HepG2 (cell line): ENCODE data around the gene ANKZF1. TPM values are rescaled to one million over a fixed set of nuclear protein-coding genes. Genes with fewer than 3 reads are reported as not detected.

ENCODE experiments used
- ATAC-seq: fragments of 200-7000 bp; cut with Tn5 transposase; 3 replicates; pipeline ENCODE4 v1.9.1; 2020; ENCODE audit warnings: mild to moderate bottlenecking, moderate library complexity
- BruUV-seq: library from RNA; stranded (reverse); fragments of 400-500 nt; replicated peaks from 2 replicates; lab custom pipeline; 2021; lab: Mats Ljungman, UMichigan
- CTCF ChIA-PET: fragments of 300-600 bp; formaldehyde crosslinking; extraction: SDS; loops from one replicate; lab custom pipeline; 2021; ENCODE audit warnings: low total read pairs, inconsistent platforms, low intra/inter-chr PET ratio; lab: Yijun Ruan, JAX
- POLR2A ChIA-PET: fragments of 350-600 bp; sonication (Branson Sonifier 250); formaldehyde crosslinking; loops from one replicate; lab custom pipeline; 2020; ENCODE audit warnings: antibody characterized with exemption, inconsistent platforms; lab: Yijun Ruan, JAX
- DNase-seq: peaks from one replicate; pipeline ENCODE4 v3.0.0-alpha.2; 2015; ENCODE audit warnings: low spot score
- FAIRE-seq: peaks from 3 replicates; lab custom pipeline; 2011; peaks lifted over from hg19 to GRCh38; lab: Jason Lieb, UNC
- H2AFZ ChIP-seq: one replicate; pipeline ENCODE4 v1.6.1; 2011; ENCODE audit warnings: low read length, inconsistent platforms
- H3K27ac ChIP-seq: fragments of 300-600 bp; 3 replicates; pipeline ENCODE4 v1.8.0; 2011; ENCODE audit warnings: mixed run types, mild to moderate bottlenecking, mixed read lengths, low read length, inconsistent platforms; ENCODE audit not compliant: insufficient read depth; ENCODE audit errors: extremely low read length
- H3K27me3 ChIP-seq, 2 experiments: fragments of 200-600 bp in 1 of 2; 2 replicates in 1 of 2; 3 replicates in 1 of 2; pipeline versions ENCODE4 v1.6.0 to v1.8.0; 2011; ENCODE audit warnings: low read length in 2 of 2, mild to moderate bottlenecking in 2 of 2, moderate library complexity in 2 of 2, inconsistent platforms in 1 of 2; ENCODE audit not compliant: insufficient read depth in 2 of 2, control insufficient read depth in 1 of 2
- H3K36me3 ChIP-seq, 2 experiments: fragments of 200-600 bp in 1 of 2; replicated peaks in 1 of 2; 2 replicates in 1 of 2; 3 replicates in 1 of 2; pipeline versions ENCODE4 v1.5.1 to v1.8.0; 2011; ENCODE audit warnings: low read length in 2 of 2, inconsistent platforms in 1 of 2; ENCODE audit not compliant: insufficient read depth in 2 of 2, control insufficient read depth in 1 of 2
- H3K4me1 ChIP-seq: 2 replicates; pipeline ENCODE4 v1.5.1; 2012; ENCODE audit warnings: low read length, inconsistent platforms; ENCODE audit not compliant: insufficient read depth
- H3K4me2 ChIP-seq: 2 replicates; pipeline ENCODE4 v1.6.0; 2011; ENCODE audit warnings: low read depth, low read length, inconsistent platforms
- H3K4me3 ChIP-seq, 3 experiments: fragments of 200-600 bp in 1 of 3; sonication (generic), shearing (Covaris generic) in 1 of 3; replicated peaks in 1 of 3; 2 replicates each; pipeline ENCODE4 v1.5.1; 2011 to 2016; ENCODE audit warnings: low read length in 3 of 3, inconsistent platforms in 2 of 3, low read depth in 2 of 3, mild to moderate bottlenecking in 2 of 3, control low read depth in 1 of 3, mixed read lengths in 1 of 3; ENCODE audit not compliant: insufficient read depth in 1 of 3
- H3K79me2 ChIP-seq: one replicate; pipeline ENCODE4 v1.6.1; 2011; ENCODE audit warnings: low read length, inconsistent platforms; ENCODE audit not compliant: insufficient read depth
- H3K9ac ChIP-seq: 2 replicates; pipeline ENCODE4 v1.6.0; 2011; ENCODE audit warnings: mild to moderate bottlenecking, low read depth, low read length, inconsistent platforms; ENCODE audit not compliant: insufficient read depth
- H3K9me3 ChIP-seq: 2 replicates; pipeline ENCODE4 v1.5.1; 2012; ENCODE audit warnings: mild to moderate bottlenecking, low read length
- H4K20me1 ChIP-seq: 2 replicates; pipeline ENCODE4 v1.6.0; 2011; ENCODE audit warnings: inconsistent platforms, mild to moderate bottlenecking, low read length, moderate library complexity; ENCODE audit not compliant: insufficient read depth
- ARNTL ChIP-seq: sonication (generic); formaldehyde crosslinking; IDR thresholded peaks from 2 replicates; pipeline ENCODE4 v1.4.0; 2020; ENCODE audit warnings: mild to moderate bottlenecking, missing genetic modification reagents
- LCORL ChIP-seq, 2 experiments: fragments of 450-650 bp in 1 of 2; sonication (generic) in 1 of 2; formaldehyde crosslinking in 1 of 2; IDR thresholded peaks; 2 replicates each; pipeline versions ENCODE4 v1.5.0 to v1.6.1; 2017 to 2020; ENCODE audit warnings: antibody characterized with exemption in 1 of 2, missing genetic modification reagents in 1 of 2
- MED1 ChIP-seq: sonication (generic); formaldehyde crosslinking; IDR thresholded peaks from 2 replicates; pipeline ENCODE4 v1.4.0; 2020; ENCODE audit warnings: missing genetic modification reagents
- NFE2L2 ChIP-seq: fragments of 150-350 bp; IDR thresholded peaks from 2 replicates; pipeline ENCODE4 v1.6.1; 2014; ENCODE audit warnings: low read length
- PAWR ChIP-seq: sonication (generic); formaldehyde crosslinking; IDR thresholded peaks from 2 replicates; pipeline ENCODE4 v1.4.0; 2020; ENCODE audit warnings: missing genetic modification reagents, mild to moderate bottlenecking, borderline replicate concordance
- PAX8 ChIP-seq: sonication (generic); formaldehyde crosslinking; IDR thresholded peaks from 2 replicates; pipeline ENCODE4 v1.8.0; 2022; ENCODE audit warnings: mild to moderate bottlenecking, missing genetic modification reagents, borderline replicate concordance
- ZEB1 ChIP-seq: IDR thresholded peaks from 2 replicates; pipeline ENCODE4 v1.6.1; 2012; ENCODE audit warnings: mild to moderate bottlenecking, low read depth, inconsistent platforms; ENCODE audit not compliant: insufficient replicate concordance
- ZNF331 ChIP-seq: sonication (generic); formaldehyde crosslinking; IDR thresholded peaks from 2 replicates; pipeline ENCODE4 v1.4.0; 2020; ENCODE audit warnings: missing genetic modification reagents
- ZNF382 ChIP-seq: sonication (generic); formaldehyde crosslinking; IDR thresholded peaks from 2 replicates; pipeline ENCODE4 v1.5.0; 2020; ENCODE audit warnings: missing genetic modification reagents, mild to moderate bottlenecking, borderline replicate concordance
- ZNF383 ChIP-seq: sonication (generic); formaldehyde crosslinking; IDR thresholded peaks from 2 replicates; pipeline ENCODE4 v1.4.0; 2020; ENCODE audit warnings: missing genetic modification reagents, mild to moderate bottlenecking, borderline replicate concordance
- ZNF430 ChIP-seq: sonication (generic); formaldehyde crosslinking; IDR thresholded peaks from 2 replicates; pipeline ENCODE4 v1.9.0; 2021; ENCODE audit warnings: mild to moderate bottlenecking, missing genetic modification reagents
- ZNF616 ChIP-seq: sonication (generic); formaldehyde crosslinking; IDR thresholded peaks from 2 replicates; pipeline ENCODE4 v1.5.0; 2020; ENCODE audit warnings: low read depth, mild to moderate bottlenecking, missing genetic modification reagents
- ZSCAN31 ChIP-seq: sonication (generic); formaldehyde crosslinking; IDR thresholded peaks from 2 replicates; pipeline ENCODE4 v1.5.0; 2020; ENCODE audit warnings: low read depth, mild to moderate bottlenecking, missing genetic modification reagents
- WGBS: methylation state at CpG from one replicate; pipeline ENCODE4 v1.1.6; 2017; ENCODE audit warnings: low lambda C conversion rate; 5-methylcytosine and 5-hydroxymethylcytosine counted together
- in situ Hi-C: cut with HindIII; loops from 2 replicates; pipeline ENCODE4 v1.10.0; 2017; ENCODE audit warnings: low pct_unique_long_range_greater_than_20kb; ENCODE audit not compliant: extremely low pct_ligation_motif_present
- intact Hi-C: fragments of 100-400 bp; cut with micrococcal nuclease; formaldehyde crosslinking; loops from one replicate; pipeline ENCODE4 v1.10.0; 2022; ENCODE audit not compliant: unreplicated experiment
- polyA plus RNA-seq, 8 experiments: library from polyadenylated mRNA; depleted of rRNA in 3 of 8; stranded (reverse) in 7 of 8; unstranded in 1 of 8; fragments of >200 nt; fragmentation: Illumina TruSeq in 4 of 8; extraction: Trizol in 4 of 8; gene quantifications; 2 replicates each; pipeline versions ENCODE4 v1.2.1 to v1.2.3, GENCODE V29; 2011 to 2016; ENCODE audit warnings: low read depth in 4 of 8, missing spikeins in 1 of 8, mixed read lengths in 1 of 8; ENCODE audit not compliant: insufficient read depth in 1 of 8
- total RNA-seq, 5 experiments: library from RNA; depleted of rRNA; stranded (reverse); fragments of >200 nt; fragmentation: Illumina TruSeq; extraction: Trizol; gene quantifications; 2 replicates each; pipeline ENCODE4 v1.2.3, GENCODE V29; 2016; ENCODE audit warnings: low read depth in 1 of 5
- TF ChIP-seq, protein P1 (sequence below): sonication (generic); formaldehyde crosslinking; IDR thresholded peaks from 2 replicates; pipeline ENCODE4 v1.4.0; 2020; ENCODE audit warnings: missing genetic modification reagents
- TF ChIP-seq, protein P2 (sequence below): sonication (generic); formaldehyde crosslinking; IDR thresholded peaks from 2 replicates; pipeline ENCODE4 v1.8.0; 2022; ENCODE audit warnings: mild to moderate bottlenecking, missing genetic modification reagents; ENCODE audit not compliant: insufficient replicate concordance
- TF ChIP-seq, protein P3 (sequence below): sonication (generic); formaldehyde crosslinking; IDR thresholded peaks from 2 replicates; pipeline ENCODE4 v1.5.1; 2020; ENCODE audit warnings: mild to moderate bottlenecking, missing genetic modification reagents, borderline replicate concordance

Gene ANKZF1
- total and polyA plus RNA-seq, 2 of the 13 experiments (the other 11 are each of a cell fraction or from before 2014, with no cell fraction given), result 25.3 to 128 TPM

DNA sequence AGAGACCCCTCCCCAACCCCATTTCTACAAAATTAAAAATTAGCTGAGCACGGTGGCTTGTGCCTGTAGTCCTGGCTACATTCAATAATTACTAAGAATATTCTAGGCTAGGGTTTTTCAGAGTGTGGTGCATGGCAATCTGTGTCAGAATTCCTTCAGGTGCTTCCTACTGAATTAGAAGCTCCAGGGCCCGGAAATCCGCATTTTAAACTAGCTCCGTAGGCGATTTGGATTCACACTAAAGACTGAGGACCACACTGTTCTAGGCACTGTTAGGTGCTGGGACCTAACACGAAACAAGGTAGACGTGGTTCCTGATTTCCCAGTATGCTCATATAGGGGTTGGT lies 23.7 kb upstream of the ANKZF1 start:
- intact Hi-C loops (loop anchor here (1.0 kb wide), 2 partner anchors 14 to 23 kb away; partner anchors contain the start of genes ANKZF1 and ATG9A), in situ Hi-C loops (loop anchor here (5.0 kb wide), 1 partner anchor 34 kb away; the partner anchor contains the start of gene SLC23A3)
- CTCF ChIA-PET, result interaction anchor here (0.9 kb wide), 1 partner anchor 89 kb away, joined by 3 read pairs; no protein-coding TSS in a partner anchor
- Histone ChIP-seq H3K4me2 (peak overlapping the region; percentile 100), H3K27ac (peak overlapping the region; percentile 95), H4K20me1 (no peaks in the 10 kb centered on the region), H3K79me2 (peaks cover 6% of the 10 kb centered on the region), H3K4me1 (peaks cover 54% of the 10 kb centered on the region), H2AFZ (no peak overlapping the region), H3K4me3 (peak overlapping the region; percentile 65 to 86 (median 74)), H3K27me3 (no peaks in the 10 kb centered on the region; a peak in 1 of 5 replicates), H3K9me3 (no peaks in the 10 kb centered on the region), H3K36me3 (peaks cover 7 to 19% of the 10 kb centered on the region in 2 experiments), H3K9ac (peak overlapping the region; percentile 86)
- FAIRE-seq (no peak), ATAC-seq (no peak), DNase-seq (no peak)
- POLR2A ChIA-PET, result interaction anchor here (1.0 to 5.6 kb wide), 18 partner anchors 10 to 450 kb away, joined by 3 to 227 read pairs (median 12); partner anchors contain the start of genes ABCB6, ANKZF1, ATG9A and CNPPD1
- 8% methylated on average over 7 of the region's 7 CpGs for WGBS
- BruUV-seq, result TSS peak; percentile 50
- TF ChIP-seq ZNF430, result 0 out of 2 replicates have a peak, but pooled peaks have one; percentile 49
- no peak for TF ChIP-seq ZNF616
- TF ChIP-seq MED1 (CRISPR knock-in tag), result no peak
- no peak for TF ChIP-seq LCORL (IDR thresholded peaks at IDR 0.05)
- peak; percentile 16; the same call in 1 of the 2 replicates for TF ChIP-seq LCORL (CRISPR knock-in tag; IDR thresholded peaks at IDR 0.05)
- 0 out of 2 replicates have a peak, but pooled peaks have one; percentile 65 for TF ChIP-seq PAWR
- peak; percentile 37 for TF ChIP-seq ZEB1
- TF ChIP-seq ARNTL (CRISPR knock-in tag), result peak; percentile 39; the same call in 1 of the 2 replicates
- TF ChIP-seq, protein P1, sequence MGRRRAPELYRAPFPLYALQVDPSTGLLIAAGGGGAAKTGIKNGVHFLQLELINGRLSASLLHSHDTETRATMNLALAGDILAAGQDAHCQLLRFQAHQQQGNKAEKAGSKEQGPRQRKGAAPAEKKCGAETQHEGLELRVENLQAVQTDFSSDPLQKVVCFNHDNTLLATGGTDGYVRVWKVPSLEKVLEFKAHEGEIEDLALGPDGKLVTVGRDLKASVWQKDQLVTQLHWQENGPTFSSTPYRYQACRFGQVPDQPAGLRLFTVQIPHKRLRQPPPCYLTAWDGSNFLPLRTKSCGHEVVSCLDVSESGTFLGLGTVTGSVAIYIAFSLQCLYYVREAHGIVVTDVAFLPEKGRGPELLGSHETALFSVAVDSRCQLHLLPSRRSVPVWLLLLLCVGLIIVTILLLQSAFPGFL, result no peak
- no peak for TF ChIP-seq ZSCAN31 (CRISPR knock-in tag)
- TF ChIP-seq PAX8, result 0 out of 2 replicates have a peak, but pooled peaks have one; percentile 17
- 0 out of 2 replicates have a peak, but pooled peaks have one; percentile 83 for TF ChIP-seq ZNF383 (CRISPR knock-in tag)
- no peak for TF ChIP-seq ZNF331
- TF ChIP-seq, protein P2, sequence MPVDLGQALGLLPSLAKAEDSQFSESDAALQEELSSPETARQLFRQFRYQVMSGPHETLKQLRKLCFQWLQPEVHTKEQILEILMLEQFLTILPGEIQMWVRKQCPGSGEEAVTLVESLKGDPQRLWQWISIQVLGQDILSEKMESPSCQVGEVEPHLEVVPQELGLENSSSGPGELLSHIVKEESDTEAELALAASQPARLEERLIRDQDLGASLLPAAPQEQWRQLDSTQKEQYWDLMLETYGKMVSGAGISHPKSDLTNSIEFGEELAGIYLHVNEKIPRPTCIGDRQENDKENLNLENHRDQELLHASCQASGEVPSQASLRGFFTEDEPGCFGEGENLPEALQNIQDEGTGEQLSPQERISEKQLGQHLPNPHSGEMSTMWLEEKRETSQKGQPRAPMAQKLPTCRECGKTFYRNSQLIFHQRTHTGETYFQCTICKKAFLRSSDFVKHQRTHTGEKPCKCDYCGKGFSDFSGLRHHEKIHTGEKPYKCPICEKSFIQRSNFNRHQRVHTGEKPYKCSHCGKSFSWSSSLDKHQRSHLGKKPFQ (CRISPR knock-in tag), result peak; percentile 16
- TF ChIP-seq NFE2L2, result no peak
- TF ChIP-seq ZNF382 (CRISPR knock-in tag), result no peak
- TF ChIP-seq, protein P3, sequence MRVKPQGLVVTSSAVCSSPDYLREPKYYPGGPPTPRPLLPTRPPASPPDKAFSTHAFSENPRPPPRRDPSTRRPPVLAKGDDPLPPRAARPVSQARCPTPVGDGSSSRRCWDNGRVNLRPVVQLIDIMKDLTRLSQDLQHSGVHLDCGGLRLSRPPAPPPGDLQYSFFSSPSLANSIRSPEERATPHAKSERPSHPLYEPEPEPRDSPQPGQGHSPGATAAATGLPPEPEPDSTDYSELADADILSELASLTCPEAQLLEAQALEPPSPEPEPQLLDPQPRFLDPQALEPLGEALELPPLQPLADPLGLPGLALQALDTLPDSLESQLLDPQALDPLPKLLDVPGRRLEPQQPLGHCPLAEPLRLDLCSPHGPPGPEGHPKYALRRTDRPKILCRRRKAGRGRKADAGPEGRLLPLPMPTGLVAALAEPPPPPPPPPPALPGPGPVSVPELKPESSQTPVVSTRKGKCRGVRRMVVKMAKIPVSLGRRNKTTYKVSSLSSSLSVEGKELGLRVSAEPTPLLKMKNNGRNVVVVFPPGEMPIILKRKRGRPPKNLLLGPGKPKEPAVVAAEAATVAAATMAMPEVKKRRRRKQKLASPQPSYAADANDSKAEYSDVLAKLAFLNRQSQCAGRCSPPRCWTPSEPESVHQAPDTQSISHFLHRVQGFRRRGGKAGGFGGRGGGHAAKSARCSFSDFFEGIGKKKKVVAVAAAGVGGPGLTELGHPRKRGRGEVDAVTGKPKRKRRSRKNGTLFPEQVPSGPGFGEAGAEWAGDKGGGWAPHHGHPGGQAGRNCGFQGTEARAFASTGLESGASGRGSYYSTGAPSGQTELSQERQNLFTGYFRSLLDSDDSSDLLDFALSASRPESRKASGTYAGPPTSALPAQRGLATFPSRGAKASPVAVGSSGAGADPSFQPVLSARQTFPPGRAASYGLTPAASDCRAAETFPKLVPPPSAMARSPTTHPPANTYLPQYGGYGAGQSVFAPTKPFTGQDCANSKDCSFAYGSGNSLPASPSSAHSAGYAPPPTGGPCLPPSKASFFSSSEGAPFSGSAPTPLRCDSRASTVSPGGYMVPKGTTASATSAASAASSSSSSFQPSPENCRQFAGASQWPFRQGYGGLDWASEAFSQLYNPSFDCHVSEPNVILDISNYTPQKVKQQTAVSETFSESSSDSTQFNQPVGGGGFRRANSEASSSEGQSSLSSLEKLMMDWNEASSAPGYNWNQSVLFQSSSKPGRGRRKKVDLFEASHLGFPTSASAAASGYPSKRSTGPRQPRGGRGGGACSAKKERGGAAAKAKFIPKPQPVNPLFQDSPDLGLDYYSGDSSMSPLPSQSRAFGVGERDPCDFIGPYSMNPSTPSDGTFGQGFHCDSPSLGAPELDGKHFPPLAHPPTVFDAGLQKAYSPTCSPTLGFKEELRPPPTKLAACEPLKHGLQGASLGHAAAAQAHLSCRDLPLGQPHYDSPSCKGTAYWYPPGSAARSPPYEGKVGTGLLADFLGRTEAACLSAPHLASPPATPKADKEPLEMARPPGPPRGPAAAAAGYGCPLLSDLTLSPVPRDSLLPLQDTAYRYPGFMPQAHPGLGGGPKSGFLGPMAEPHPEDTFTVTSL (CRISPR knock-in tag), result 0 out of 2 replicates have a peak, but pooled peaks have one; percentile 9
